ENCODE results near the gene VSTM2L. TPM values are rescaled to one million over a fixed set of nuclear protein-coding genes. Genes with fewer than 3 reads are reported as not detected.
A peak's percentile ranks its signal among the peaks of the same experiment; 100 is the strongest.

VSTM2L gene
- total and polyA plus RNA-seq, 2 of the 13 experiments (the other 11 are each of a cell fraction or from before 2014, with no cell fraction given), result not detected

DNA sequence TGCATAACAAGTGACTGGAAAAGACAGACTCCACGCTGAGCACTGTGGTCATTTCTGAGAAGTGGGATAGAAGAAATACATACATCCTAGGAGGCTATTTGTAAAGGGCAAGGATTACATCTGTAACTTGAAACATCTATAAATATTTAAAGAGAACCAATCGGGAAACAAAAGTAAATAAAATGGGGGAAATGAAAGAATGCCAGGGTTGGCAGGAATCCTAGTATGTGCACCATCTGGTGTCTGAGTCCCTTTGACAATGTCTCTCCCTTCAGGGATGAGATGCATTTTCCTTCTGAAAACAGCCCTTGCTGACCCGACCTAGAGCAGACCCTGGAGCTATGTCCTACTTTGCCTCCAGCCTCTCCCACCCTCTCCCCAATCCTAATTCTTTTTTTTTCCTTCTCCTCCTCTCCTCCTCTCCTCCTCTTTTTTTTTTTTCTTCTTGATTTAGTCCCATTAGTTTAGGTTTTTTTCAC, 53.2 kb downstream of the VSTM2L start:
- peak; percentile 15 for FAIRE-seq
- no peak overlapping the region for H2AFZ ChIP-seq (ENCODE audit: low read length)
- DNase-seq (ENCODE audit: low spot score), result no peak
- H3K4me1 ChIP-seq (ENCODE audit: insufficient read depth, low read length), result peaks cover 16% of the 10 kb centered on the region
- WGBS (ENCODE audit: low lambda C conversion rate), result 3% methylated on average over 3 of the region's 3 CpGs
- H3K9me3 ChIP-seq (ENCODE audit: low read length), result no peaks in the 10 kb centered on the region
- TF ChIP-seq ZNF234 (CRISPR knock-in tag; conservative IDR thresholded peaks at IDR 0.05) (no peak), HNRNPK (IDR thresholded peaks at IDR 0.05; ENCODE audit: low read depth, low read length, poor library complexity, severe bottlenecking) (peak; percentile 67), ZNF367 (CRISPR knock-in tag; IDR thresholded peaks at IDR 0.05; ENCODE audit: borderline replicate concordance) (no peak), ZKSCAN1 (IDR thresholded peaks at IDR 0.05; ENCODE audit: low read length) (no peak), ZFP62 (CRISPR knock-in tag; IDR thresholded peaks at IDR 0.05) (no peak)
- TF ChIP-seq, protein P1, sequence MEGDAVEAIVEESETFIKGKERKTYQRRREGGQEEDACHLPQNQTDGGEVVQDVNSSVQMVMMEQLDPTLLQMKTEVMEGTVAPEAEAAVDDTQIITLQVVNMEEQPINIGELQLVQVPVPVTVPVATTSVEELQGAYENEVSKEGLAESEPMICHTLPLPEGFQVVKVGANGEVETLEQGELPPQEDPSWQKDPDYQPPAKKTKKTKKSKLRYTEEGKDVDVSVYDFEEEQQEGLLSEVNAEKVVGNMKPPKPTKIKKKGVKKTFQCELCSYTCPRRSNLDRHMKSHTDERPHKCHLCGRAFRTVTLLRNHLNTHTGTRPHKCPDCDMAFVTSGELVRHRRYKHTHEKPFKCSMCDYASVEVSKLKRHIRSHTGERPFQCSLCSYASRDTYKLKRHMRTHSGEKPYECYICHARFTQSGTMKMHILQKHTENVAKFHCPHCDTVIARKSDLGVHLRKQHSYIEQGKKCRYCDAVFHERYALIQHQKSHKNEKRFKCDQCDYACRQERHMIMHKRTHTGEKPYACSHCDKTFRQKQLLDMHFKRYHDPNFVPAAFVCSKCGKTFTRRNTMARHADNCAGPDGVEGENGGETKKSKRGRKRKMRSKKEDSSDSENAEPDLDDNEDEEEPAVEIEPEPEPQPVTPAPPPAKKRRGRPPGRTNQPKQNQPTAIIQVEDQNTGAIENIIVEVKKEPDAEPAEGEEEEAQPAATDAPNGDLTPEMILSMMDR (CRISPR knock-in tag; IDR thresholded peaks at IDR 0.05), result no peak
- ChIA-PET POLR2A (no interaction called here), CTCF (ENCODE audit: low intra/inter-chr PET ratio, low total read pairs) (no interaction called here)
- no peak overlapping the region for H3K9ac ChIP-seq (ENCODE audit: insufficient read depth, low read depth, low read length)
- H3K36me3 ChIP-seq (replicated peaks in 1 of 2; ENCODE audit: control insufficient read depth in 1 of 2, insufficient read depth in 2 of 2, low read length in 2 of 2), result no peaks in the 10 kb centered on the region
- in situ Hi-C loops (cut with HindIII; ENCODE audit: extremely low pct_ligation_motif_present, low pct_unique_long_range_greater_than_20kb) (no loop called here), intact Hi-C loops (cut with micrococcal nuclease; ENCODE audit: unreplicated experiment) (no loop called here)
- H3K27ac ChIP-seq (ENCODE audit: extremely low read length, insufficient read depth, low read length), result no peak overlapping the region
- H3K4me2 ChIP-seq (ENCODE audit: low read depth, low read length), result no peak overlapping the region
- no peak overlapping the region for H3K4me3 ChIP-seq (replicated peaks in 1 of 3; ENCODE audit: insufficient read depth in 1 of 3, low read depth in 2 of 3, low read length in 3 of 3)
- BruUV-seq (replicated peaks), result no TSS peak
- ATAC-seq, result no peak
- peaks cover 0 to 10% of the 10 kb centered on the region in 2 experiments; a peak in 2 of 5 replicates for H3K27me3 ChIP-seq (ENCODE audit: control insufficient read depth in 1 of 2, insufficient read depth in 2 of 2, low read length in 2 of 2)
- no peaks in the 10 kb centered on the region for H3K79me2 ChIP-seq (ENCODE audit: insufficient read depth, low read length)
- H4K20me1 ChIP-seq (ENCODE audit: insufficient read depth, low read length), result no peaks in the 10 kb centered on the region

DNA sequence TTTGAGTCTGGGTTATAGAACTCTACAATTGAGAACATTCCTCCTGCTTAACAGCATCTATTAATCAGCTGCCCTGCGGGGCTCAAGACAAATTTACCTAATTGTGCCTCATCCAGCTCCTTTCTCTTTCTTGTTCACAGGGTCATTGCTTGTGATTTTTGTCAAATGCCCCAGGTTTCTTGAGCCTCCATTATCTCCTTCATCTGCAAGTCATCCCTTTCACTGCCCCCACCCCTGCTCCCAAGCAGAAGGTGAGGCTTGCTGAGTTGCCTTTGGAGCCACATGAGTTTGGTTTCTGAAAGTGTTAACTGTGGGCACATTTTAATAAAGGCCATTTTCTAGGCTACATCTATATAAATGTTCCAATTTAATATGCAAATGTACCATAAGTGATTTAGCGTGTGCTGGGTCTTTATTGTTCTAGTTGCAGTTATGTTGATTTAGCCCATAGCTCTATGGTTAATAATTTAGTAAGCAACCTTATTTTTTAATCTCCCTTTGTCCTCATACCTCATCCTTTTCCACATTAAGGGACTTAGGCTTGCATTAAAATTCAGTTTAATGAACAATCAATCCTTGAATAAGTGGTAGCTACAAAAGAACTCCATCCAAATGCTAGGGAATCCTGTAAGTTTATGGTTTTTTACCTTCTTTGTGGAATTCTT, 56.1 kb downstream of the VSTM2L start:
- Histone ChIP-seq H3K4me2 (ENCODE audit: low read depth, low read length) (no peak overlapping the region), H3K9me3 (ENCODE audit: low read length) (no peaks in the 10 kb centered on the region), H3K4me1 (ENCODE audit: insufficient read depth, low read length) (peaks cover 16% of the 10 kb centered on the region), H3K27ac (ENCODE audit: extremely low read length, insufficient read depth, low read length) (no peak overlapping the region), H3K4me3 (replicated peaks in 1 of 3; ENCODE audit: insufficient read depth in 1 of 3, low read depth in 2 of 3, low read length in 3 of 3) (no peak overlapping the region), H3K79me2 (ENCODE audit: insufficient read depth, low read length) (no peaks in the 10 kb centered on the region), H3K27me3 (ENCODE audit: control insufficient read depth in 1 of 2, insufficient read depth in 2 of 2, low read length in 2 of 2) (peaks cover 0 to 10% of the 10 kb centered on the region in 2 experiments; a peak in 2 of 5 replicates), H3K36me3 (replicated peaks in 1 of 2; ENCODE audit: control insufficient read depth in 1 of 2, insufficient read depth in 2 of 2, low read length in 2 of 2) (no peaks in the 10 kb centered on the region), H2AFZ (ENCODE audit: low read length) (no peak overlapping the region), H4K20me1 (ENCODE audit: insufficient read depth, low read length) (no peaks in the 10 kb centered on the region), H3K9ac (ENCODE audit: insufficient read depth, low read depth, low read length) (no peak overlapping the region)
- in situ Hi-C loops (cut with HindIII; ENCODE audit: extremely low pct_ligation_motif_present, low pct_unique_long_range_greater_than_20kb), result no loop called here
- POLR2A ChIA-PET, result no interaction called here
- ATAC-seq (no peak), FAIRE-seq (no peak), DNase-seq (ENCODE audit: low spot score) (no peak)
- no TSS peak for BruUV-seq (replicated peaks)
- CTCF ChIA-PET (ENCODE audit: low intra/inter-chr PET ratio, low total read pairs), result no interaction called here
- WGBS (ENCODE audit: low lambda C conversion rate), result 49% methylated on average over 2 of the region's 2 CpGs
- intact Hi-C loops (cut with micrococcal nuclease; ENCODE audit: unreplicated experiment), result no loop called here
- TF ChIP-seq, protein P2, sequence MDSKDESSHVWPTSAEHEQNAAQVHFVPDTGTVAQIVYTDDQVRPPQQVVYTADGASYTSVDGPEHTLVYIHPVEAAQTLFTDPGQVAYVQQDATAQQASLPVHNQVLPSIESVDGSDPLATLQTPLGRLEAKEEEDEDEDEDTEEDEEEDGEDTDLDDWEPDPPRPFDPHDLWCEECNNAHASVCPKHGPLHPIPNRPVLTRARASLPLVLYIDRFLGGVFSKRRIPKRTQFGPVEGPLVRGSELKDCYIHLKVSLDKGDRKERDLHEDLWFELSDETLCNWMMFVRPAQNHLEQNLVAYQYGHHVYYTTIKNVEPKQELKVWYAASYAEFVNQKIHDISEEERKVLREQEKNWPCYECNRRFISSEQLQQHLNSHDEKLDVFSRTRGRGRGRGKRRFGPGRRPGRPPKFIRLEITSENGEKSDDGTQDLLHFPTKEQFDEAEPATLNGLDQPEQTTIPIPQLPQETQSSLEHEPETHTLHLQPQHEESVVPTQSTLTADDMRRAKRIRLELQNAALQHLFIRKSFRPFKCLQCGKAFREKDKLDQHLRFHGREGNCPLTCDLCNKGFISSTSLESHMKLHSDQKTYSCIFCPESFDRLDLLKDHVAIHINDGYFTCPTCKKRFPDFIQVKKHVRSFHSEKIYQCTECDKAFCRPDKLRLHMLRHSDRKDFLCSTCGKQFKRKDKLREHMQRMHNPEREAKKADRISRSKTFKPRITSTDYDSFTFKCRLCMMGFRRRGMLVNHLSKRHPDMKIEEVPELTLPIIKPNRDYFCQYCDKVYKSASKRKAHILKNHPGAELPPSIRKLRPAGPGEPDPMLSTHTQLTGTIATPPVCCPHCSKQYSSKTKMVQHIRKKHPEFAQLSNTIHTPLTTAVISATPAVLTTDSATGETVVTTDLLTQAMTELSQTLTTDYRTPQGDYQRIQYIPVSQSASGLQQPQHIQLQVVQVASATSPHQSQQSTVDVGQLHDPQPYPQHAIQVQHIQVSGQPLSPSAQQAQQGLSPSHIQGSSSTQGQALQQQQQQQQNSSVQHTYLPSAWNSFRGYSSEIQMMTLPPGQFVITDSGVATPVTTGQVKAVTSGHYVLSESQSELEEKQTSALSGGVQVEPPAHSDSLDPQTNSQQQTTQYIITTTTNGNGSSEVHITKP (CRISPR knock-in tag; IDR thresholded peaks at IDR 0.05; ENCODE audit: low read depth), result no peak
- TF ChIP-seq ETV6 (CRISPR knock-in tag; conservative IDR thresholded peaks at IDR 0.05) (no peak), ZNF543 (CRISPR knock-in tag; IDR thresholded peaks at IDR 0.05) (no peak), ZNF343 (CRISPR knock-in tag; IDR thresholded peaks at IDR 0.05) (no peak)

Measured in HepG2 (cell line).